B cell (primary cell): Measurements from ENCODE around the gene SSUH2.

ENCODE experiments used
- EZH2 ChIP-seq: IDR thresholded peaks from 2 replicates; pipeline ENCODE4 v1.6.1; 2012; ENCODE audit warnings: borderline replicate concordance, low read depth, mild to moderate bottlenecking, moderate library complexity, low read length; ENCODE audit not compliant: insufficient read depth, poor library complexity, severe bottlenecking
- TF ChIP-seq, protein P1 (sequence below): fragments of 200-600 bp; IDR thresholded peaks from one replicate; pipeline ENCODE4 v1.8.0; 2022; ENCODE audit warnings: antibody characterized with exemption, mild to moderate bottlenecking

DNA sequence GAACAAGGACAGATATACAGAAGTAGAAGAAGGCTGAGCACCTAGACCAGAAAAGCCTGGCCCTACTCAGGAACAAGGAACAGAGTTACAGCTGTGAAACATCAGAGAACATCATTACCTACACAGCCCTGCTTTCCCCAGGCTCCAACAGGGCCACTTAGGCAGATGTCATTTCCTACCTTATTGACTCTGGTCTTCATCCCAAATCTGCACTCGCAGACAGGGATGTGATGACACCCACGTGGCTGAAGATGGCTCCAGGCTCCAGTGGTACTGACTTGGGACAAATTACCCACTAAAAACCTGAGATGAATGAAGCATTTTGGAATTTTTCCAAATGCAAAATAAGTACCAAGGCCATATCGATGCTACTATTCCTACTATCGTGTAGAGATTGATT is 18.0 kb upstream of the SSUH2 start:
- TF ChIP-seq EZH2, result no peak
- TF ChIP-seq, protein P1, sequence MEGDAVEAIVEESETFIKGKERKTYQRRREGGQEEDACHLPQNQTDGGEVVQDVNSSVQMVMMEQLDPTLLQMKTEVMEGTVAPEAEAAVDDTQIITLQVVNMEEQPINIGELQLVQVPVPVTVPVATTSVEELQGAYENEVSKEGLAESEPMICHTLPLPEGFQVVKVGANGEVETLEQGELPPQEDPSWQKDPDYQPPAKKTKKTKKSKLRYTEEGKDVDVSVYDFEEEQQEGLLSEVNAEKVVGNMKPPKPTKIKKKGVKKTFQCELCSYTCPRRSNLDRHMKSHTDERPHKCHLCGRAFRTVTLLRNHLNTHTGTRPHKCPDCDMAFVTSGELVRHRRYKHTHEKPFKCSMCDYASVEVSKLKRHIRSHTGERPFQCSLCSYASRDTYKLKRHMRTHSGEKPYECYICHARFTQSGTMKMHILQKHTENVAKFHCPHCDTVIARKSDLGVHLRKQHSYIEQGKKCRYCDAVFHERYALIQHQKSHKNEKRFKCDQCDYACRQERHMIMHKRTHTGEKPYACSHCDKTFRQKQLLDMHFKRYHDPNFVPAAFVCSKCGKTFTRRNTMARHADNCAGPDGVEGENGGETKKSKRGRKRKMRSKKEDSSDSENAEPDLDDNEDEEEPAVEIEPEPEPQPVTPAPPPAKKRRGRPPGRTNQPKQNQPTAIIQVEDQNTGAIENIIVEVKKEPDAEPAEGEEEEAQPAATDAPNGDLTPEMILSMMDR, result no peak
